Type B pancreatic cell (in vitro differentiated cells): Measurements from ENCODE around the gene ZSCAN10. TPM values are rescaled to one million over a fixed set of nuclear protein-coding genes. Genes with fewer than 3 reads are reported as not detected.

Source experiments
- DNase-seq: peaks from one replicate; pipeline ENCODE4 v3.0.0; 2021; ENCODE audit warnings: mixed read lengths; ENCODE audit not compliant: unreplicated experiment; ENCODE audit errors: extremely low spot score
- H3K27ac Mint-ChIP-seq: 2 replicates; pipeline ENCODE4 v1.8.0; 2021; ENCODE audit warnings: mild to moderate bottlenecking, mixed read lengths
- H3K27me3 Mint-ChIP-seq: 2 replicates; pipeline ENCODE4 v1.8.0; 2021; ENCODE audit warnings: mixed read lengths
- H3K36me3 Mint-ChIP-seq: 2 replicates; pipeline ENCODE4 v1.8.0; 2021; ENCODE audit warnings: mixed read lengths
- H3K4me1 Mint-ChIP-seq: one replicate; pipeline ENCODE4 v1.8.0; 2021; ENCODE audit warnings: mixed read lengths; ENCODE audit not compliant: unreplicated experiment
- H3K4me3 Mint-ChIP-seq: 2 replicates; pipeline ENCODE4 v1.8.0; 2021; ENCODE audit warnings: mild to moderate bottlenecking, mixed read lengths
- H3K9me3 Mint-ChIP-seq: 2 replicates; pipeline ENCODE4 v1.8.0; 2021; ENCODE audit warnings: mixed read lengths
- CTCF ChIP-seq: fragments of 200-600 bp; sonication (generic); conservative IDR thresholded peaks from 2 replicates; pipeline ENCODE4 v1.5.0; 2021; ENCODE audit warnings: antibody characterized with exemption, mild to moderate bottlenecking
- total RNA-seq: library from RNA; stranded (reverse); gene quantifications from 2 replicates; pipeline ENCODE4 v1.2.1, GENCODE V29; 2021; ENCODE audit warnings: low replicate concordance

The ZSCAN10 gene
- total RNA-seq, 1 donor from 2014 or later, result not detected

- H3K27ac Mint-ChIP-seq, result peak within 1 kb of the TSS; percentile 86
- H3K9me3 Mint-ChIP-seq, result no peaks in the 10 kb centered on the region
- no peak for TF ChIP-seq CTCF
- no peaks in the 10 kb centered on the region for H3K36me3 Mint-ChIP-seq
- peak within 1 kb of the TSS; percentile 93 for H3K4me3 Mint-ChIP-seq
- peaks cover 23% of the 10 kb centered on the region for H3K4me1 Mint-ChIP-seq
- DNase-seq, result peak; percentile 81
- no peaks in the 10 kb centered on the region for H3K27me3 Mint-ChIP-seq
Observed at GRCh38 chr16:3112058-3112880, 13.2 kb upstream of the ZSCAN10 start, which contains the start of gene ZNF205. ZNF205 (plus strand) TSS chr16:3112586; CDS start chr16:3113431, 845 bp downstream.

- peak overlapping the region; percentile 85 for H3K27ac Mint-ChIP-seq
- no peak for TF ChIP-seq CTCF
- H3K9me3 Mint-ChIP-seq, result no peaks in the 10 kb centered on the region
- peak overlapping the region; percentile 90 for H3K4me3 Mint-ChIP-seq
- DNase-seq, result peak; percentile 95
- peaks cover 6% of the 10 kb centered on the region for H3K27me3 Mint-ChIP-seq
- H3K4me1 Mint-ChIP-seq, result peaks cover 15% of the 10 kb centered on the region
- no peaks in the 10 kb centered on the region for H3K36me3 Mint-ChIP-seq
Observed at GRCh38 chr16:3106205-3106928, 7.3 kb upstream of the ZSCAN10 start.

GRCh38 chr16:3101841-3102470, 2.9 kb upstream of the ZSCAN10 start:
- Mint-ChIP-seq H3K27me3 (peaks cover 46% of the 10 kb centered on the region), H3K4me1 (peaks cover 28% of the 10 kb centered on the region), H3K4me3 (peak overlapping the region; percentile 48), H3K36me3 (no peaks in the 10 kb centered on the region), H3K27ac (peak overlapping the region; percentile 65), H3K9me3 (no peaks in the 10 kb centered on the region)
- no peak for TF ChIP-seq CTCF
- no peak for DNase-seq

- Mint-ChIP-seq H3K27me3 (peaks cover 50% of the 10 kb centered on the region), H3K27ac (no peak overlapping the region), H3K4me1 (peaks cover 28% of the 10 kb centered on the region), H3K4me3 (peak overlapping the region; percentile 29), H3K36me3 (no peaks in the 10 kb centered on the region), H3K9me3 (no peaks in the 10 kb centered on the region)
- DNase-seq, result no peak
- peak; percentile 77 for TF ChIP-seq CTCF
Observed at GRCh38 chr16:3101018-3101840, 2.1 kb upstream of the ZSCAN10 start.
